Kidney epithelial cell (primary cell): ENCODE results near the gene CAMTA1. TPM values are rescaled to one million over a fixed set of nuclear protein-coding genes. Genes with fewer than 3 reads are reported as not detected.

ENCODE experiments used
- DNase-seq: peaks from one replicate; pipeline ENCODE4 v3.0.0-alpha.2; 2010; ENCODE audit warnings: low read depth
- H3K27me3 ChIP-seq: 2 replicates; pipeline ENCODE4 v1.6.0; 2011; ENCODE audit warnings: low read length; ENCODE audit not compliant: control insufficient read depth, insufficient read depth
- H3K36me3 ChIP-seq: 2 replicates; pipeline ENCODE4 v1.5.1; 2011; ENCODE audit warnings: low read length; ENCODE audit not compliant: control insufficient read depth, insufficient read depth
- H3K4me3 ChIP-seq: 2 replicates; pipeline ENCODE4 v1.5.1; 2011; ENCODE audit warnings: low read depth, mild to moderate bottlenecking, control low read depth, low read length
- total RNA-seq: library from RNA; depleted of rRNA; stranded (reverse); fragments of >200 nt; gene quantifications from 2 replicates; pipeline ENCODE4 v1.2.3, GENCODE V29; 2015
- TF ChIP-seq, protein P1 (sequence below): IDR thresholded peaks from 2 replicates; pipeline ENCODE4 v1.5.1; 2011; ENCODE audit warnings: mild to moderate bottlenecking, moderate library complexity, low read length, control low read depth, inconsistent platforms; ENCODE audit not compliant: insufficient read depth, poor library complexity, severe bottlenecking

The CAMTA1 gene
- total RNA-seq, 1 donor from 2014 or later: 76.5 TPM

DNA sequence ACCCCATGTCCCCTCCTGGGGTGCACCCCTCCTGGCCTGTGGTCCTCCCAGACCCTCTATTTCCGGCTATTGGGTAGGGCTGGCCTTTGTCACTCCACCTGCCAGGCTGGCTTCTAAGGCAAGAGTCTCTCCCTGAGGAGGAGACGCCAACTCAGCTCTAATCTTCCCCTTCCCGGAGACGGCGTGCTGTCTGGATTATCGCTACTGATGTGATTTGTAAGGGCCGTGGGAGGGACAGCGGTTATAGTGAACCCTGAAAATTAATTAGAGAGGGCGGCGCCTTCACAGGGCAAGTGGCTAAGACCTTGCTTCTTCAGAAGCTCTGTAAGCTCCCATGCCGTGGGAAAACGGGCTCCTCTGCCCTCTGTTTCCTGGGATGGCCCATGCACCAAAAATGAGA is 778.9 kb downstream of the CAMTA1 start:
- no peaks in the 10 kb centered on the region for H3K36me3 ChIP-seq
- TF ChIP-seq, protein P1, sequence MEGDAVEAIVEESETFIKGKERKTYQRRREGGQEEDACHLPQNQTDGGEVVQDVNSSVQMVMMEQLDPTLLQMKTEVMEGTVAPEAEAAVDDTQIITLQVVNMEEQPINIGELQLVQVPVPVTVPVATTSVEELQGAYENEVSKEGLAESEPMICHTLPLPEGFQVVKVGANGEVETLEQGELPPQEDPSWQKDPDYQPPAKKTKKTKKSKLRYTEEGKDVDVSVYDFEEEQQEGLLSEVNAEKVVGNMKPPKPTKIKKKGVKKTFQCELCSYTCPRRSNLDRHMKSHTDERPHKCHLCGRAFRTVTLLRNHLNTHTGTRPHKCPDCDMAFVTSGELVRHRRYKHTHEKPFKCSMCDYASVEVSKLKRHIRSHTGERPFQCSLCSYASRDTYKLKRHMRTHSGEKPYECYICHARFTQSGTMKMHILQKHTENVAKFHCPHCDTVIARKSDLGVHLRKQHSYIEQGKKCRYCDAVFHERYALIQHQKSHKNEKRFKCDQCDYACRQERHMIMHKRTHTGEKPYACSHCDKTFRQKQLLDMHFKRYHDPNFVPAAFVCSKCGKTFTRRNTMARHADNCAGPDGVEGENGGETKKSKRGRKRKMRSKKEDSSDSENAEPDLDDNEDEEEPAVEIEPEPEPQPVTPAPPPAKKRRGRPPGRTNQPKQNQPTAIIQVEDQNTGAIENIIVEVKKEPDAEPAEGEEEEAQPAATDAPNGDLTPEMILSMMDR: no peak
- no peak overlapping the region for H3K4me3 ChIP-seq
- no peaks in the 10 kb centered on the region for H3K27me3 ChIP-seq
- no peak for DNase-seq

DNA sequence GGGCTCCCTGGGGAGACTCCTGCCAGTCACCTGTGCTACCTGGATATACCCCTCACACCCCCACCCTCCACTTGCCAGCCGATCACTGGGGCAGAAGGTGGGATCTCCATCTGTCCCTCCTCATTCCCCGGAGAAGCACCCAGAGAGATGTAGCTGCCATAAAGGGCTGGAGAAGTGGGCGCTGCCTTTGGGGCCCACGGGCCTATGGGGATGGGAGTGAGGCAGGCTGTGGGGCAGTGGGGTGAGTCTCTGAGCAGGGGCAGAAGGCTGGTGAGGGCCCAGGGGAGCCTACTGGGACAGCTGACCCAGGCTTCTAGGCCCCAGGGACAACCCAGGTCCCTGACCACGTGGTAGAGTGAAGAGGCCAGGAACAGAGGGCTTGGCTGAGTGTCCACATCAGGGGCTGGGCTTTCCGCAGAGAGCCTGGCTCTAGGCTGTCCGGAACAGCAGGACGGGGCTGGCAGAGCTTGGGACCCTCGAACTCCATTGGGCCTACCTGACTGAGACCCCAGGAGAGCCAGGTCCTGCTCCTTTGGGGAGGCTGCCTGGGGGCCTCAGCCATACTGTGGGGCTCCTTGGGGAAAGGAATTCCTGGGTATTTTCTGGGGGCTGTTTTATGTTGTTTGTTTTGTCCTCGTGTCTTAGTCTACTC is 780.0 kb downstream of the CAMTA1 start:
- no peaks in the 10 kb centered on the region for H3K27me3 ChIP-seq
- no peak for DNase-seq
- TF ChIP-seq, protein P1: no peak
- no peak overlapping the region for H3K4me3 ChIP-seq
- H3K36me3 ChIP-seq: no peaks in the 10 kb centered on the region

DNA sequence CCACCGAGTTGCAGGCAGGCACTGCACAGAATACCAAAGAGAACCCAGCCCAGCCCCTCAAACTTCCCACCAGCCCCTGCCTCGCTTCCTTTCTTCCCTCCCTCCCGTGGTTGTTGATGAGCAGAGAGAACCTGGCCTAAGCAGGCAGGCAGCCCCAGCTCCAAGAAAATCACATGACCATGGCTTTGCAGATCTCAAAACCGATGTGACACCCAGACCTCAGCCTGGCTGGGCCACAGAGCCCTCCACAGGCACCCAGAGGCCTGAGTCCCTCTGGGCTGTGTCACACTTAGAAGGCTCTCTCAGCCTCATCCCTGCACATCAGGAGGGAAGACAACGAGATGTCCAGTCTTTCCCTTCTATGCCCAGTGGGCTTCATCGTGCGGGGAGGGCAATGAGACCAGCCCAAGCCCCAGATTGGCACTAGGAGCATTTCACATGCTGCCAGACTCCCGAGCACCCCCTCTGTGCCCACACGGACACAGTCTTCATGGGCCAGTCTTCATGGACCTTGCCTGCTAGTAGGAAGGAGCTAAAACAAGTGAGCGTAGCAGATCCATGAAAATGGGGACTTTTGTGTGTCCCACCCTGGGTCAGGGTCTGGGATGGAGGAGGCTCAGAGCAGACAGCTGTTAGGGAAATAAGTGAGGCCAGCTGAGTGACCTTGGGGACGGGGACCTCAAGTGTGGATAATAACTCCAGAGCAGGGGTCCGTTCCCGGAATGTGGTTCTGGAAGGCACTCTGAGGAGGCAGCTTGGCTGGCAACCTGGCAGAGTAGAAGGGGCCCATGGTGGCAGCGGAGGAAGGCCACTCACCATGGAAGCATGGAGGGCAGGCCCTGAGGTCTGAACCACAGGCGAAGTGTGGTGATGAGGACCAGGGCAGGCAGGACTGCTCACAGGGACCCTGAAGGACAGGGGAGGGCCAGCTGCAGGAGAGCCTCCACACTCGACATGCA is 781.4 kb downstream of the CAMTA1 start:
- TF ChIP-seq, protein P1: no peak
- no peak overlapping the region for H3K4me3 ChIP-seq
- H3K27me3 ChIP-seq: no peaks in the 10 kb centered on the region
- no peaks in the 10 kb centered on the region for H3K36me3 ChIP-seq
- no peak for DNase-seq

DNA sequence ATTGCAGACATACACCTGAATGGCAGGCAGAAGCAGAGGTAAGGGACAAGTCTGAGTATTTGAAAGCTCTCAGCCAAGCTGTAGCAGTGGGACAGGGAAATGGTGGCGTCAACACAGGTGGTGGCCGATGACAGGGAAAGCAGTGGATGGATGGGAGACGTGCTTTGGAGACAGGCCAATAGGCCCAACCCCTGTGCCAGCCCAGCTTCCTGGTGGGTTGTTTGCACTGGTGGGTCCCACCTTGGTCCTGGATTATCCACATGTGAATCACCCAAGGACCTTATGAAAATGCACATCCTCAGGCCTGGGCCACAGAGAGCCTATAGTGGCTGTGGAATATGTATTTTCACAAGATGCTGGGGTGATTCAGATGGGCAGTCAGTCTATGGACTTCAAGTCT is 782.1 kb downstream of the CAMTA1 start:
- H3K36me3 ChIP-seq: no peaks in the 10 kb centered on the region
- H3K27me3 ChIP-seq: no peaks in the 10 kb centered on the region
- H3K4me3 ChIP-seq: no peak overlapping the region
- TF ChIP-seq, protein P1: no peak
- no peak for DNase-seq

DNA sequence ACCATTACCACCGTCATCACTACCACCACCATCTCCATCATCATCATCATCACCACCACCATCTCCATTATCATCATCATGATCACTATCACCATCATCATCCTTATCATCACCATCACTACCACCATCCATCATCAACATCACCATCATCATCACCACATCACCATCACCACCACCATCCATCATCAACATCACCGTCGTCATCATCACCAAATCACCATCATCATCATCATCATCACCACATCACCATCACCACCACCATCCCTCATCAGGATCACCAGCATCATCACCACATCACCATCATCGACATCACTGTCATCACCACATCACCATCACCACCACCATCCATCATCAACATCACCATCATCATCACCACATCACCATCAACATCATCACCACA is 782.8 kb downstream of the CAMTA1 start:
- H3K4me3 ChIP-seq: no peak overlapping the region
- TF ChIP-seq, protein P1: no peak
- H3K36me3 ChIP-seq: no peaks in the 10 kb centered on the region
- no peaks in the 10 kb centered on the region for H3K27me3 ChIP-seq
- DNase-seq: no peak
